ENCODE data around the gene PLG. TPM values are rescaled to one million over a fixed set of nuclear protein-coding genes. Genes with fewer than 3 reads are reported as not detected.
"Not testable (repeated sequence)": the region's sequence is repeated elsewhere in the genome, so short reads cannot be mapped to it uniquely, and the experiment has no call there.

Gene PLG
- total RNA-seq, 1 experiment from 2014 or later = 0.57 TPM

- BruUV-seq (replicated peaks) = no TSS peak
- intact Hi-C loops (cut with micrococcal nuclease; ENCODE audit: unreplicated experiment) = no loop called here
- Histone ChIP-seq H3K9me3 (ENCODE audit: control insufficient read depth, insufficient read depth, low read depth, low read length) (peaks cover 3% of the 10 kb centered on the region; the same call in 1 of the 2 replicates), H3K27me3 (ENCODE audit: control insufficient read depth, insufficient read depth, low read length) (no peaks in the 10 kb centered on the region), H3K27ac (ENCODE audit: low read length) (no peak overlapping the region), H3K4me3 (ENCODE audit: low read depth in 2 of 2, low read length in 2 of 2) (no peak overlapping the region), H3K4me1 (ENCODE audit: control insufficient read depth, insufficient read depth, low read length) (no peaks in the 10 kb centered on the region), H3K36me3 (ENCODE audit: control insufficient read depth, insufficient read depth, low read length) (no peaks in the 10 kb centered on the region)
- ATAC-seq = peak; percentile 76
- CTCF ChIA-PET = interaction anchor here (0.6 to 1.0 kb wide), 3 partner anchors 17 to 614 kb away, joined by 3 to 4 read pairs (median 3); no protein-coding TSS in a partner anchor
- DNase-seq (ENCODE audit: low read depth, low spot score) = no peak
- TF ChIP-seq POLR2AphosphoS5 (IDR thresholded peaks at IDR 0.05; ENCODE audit: low read depth, low read length) = no peak
- TF ChIP-seq CTCF (IDR thresholded peaks at IDR 0.05) = peak; percentile 79
- no peak for TF ChIP-seq REST (IDR thresholded peaks at IDR 0.05; ENCODE audit: insufficient read depth in 1 of 2, low read depth in 2 of 2, low read length in 1 of 2)
- TF ChIP-seq SIN3A (IDR thresholded peaks at IDR 0.05; ENCODE audit: borderline replicate concordance, insufficient read depth, low read depth, low read length) = no peak
- no peak for TF ChIP-seq TCF7L2 (IDR thresholded peaks at IDR 0.05; ENCODE audit: low read depth, low read length)
- in situ Hi-C loops (cut with HindIII; ENCODE audit: low pct_unique_long_range_greater_than_20kb, low sequenced_read_pairs) = no loop called here
- POLR2A ChIA-PET = no interaction called here
Observed at GRCh38 chr6:160750276-160750689, 48.2 kb downstream of the PLG start.

GRCh38 chr6:160753211-160753610, 51.2 kb downstream of the PLG start:
- H3K27me3 ChIP-seq (ENCODE audit: control insufficient read depth, insufficient read depth, low read length); BruUV-seq (replicated peaks); H3K27ac ChIP-seq (ENCODE audit: low read length); H3K4me3 ChIP-seq (ENCODE audit: low read depth in 2 of 2, low read length in 2 of 2); H3K4me1 ChIP-seq (ENCODE audit: control insufficient read depth, insufficient read depth, low read length); H3K9me3 ChIP-seq (ENCODE audit: control insufficient read depth, insufficient read depth, low read depth, low read length); in situ Hi-C loops (cut with HindIII; ENCODE audit: low pct_unique_long_range_greater_than_20kb, low sequenced_read_pairs); POLR2A ChIA-PET; intact Hi-C loops (cut with micrococcal nuclease; ENCODE audit: unreplicated experiment); H3K36me3 ChIP-seq (ENCODE audit: control insufficient read depth, insufficient read depth, low read length); CTCF ChIA-PET; DNase-seq (ENCODE audit: low read depth, low spot score); ATAC-seq: not testable (repeated sequence)

GRCh38 chr6:160755165-160755564, 53.1 kb downstream of the PLG start:
- ChIA-PET CTCF (no interaction called here), POLR2A (no interaction called here)
- ATAC-seq (no peak), DNase-seq (ENCODE audit: low read depth, low spot score) (no peak)
- in situ Hi-C loops (cut with HindIII; ENCODE audit: low pct_unique_long_range_greater_than_20kb, low sequenced_read_pairs) = no loop called here
- H3K4me1 ChIP-seq (ENCODE audit: control insufficient read depth, insufficient read depth, low read length) = no peaks in the 10 kb centered on the region
- no TSS peak for BruUV-seq (replicated peaks)
- H3K27ac ChIP-seq (ENCODE audit: low read length) = no peak overlapping the region
- no peak overlapping the region for H3K4me3 ChIP-seq (ENCODE audit: low read depth in 2 of 2, low read length in 2 of 2)
- no peaks in the 10 kb centered on the region for H3K36me3 ChIP-seq (ENCODE audit: control insufficient read depth, insufficient read depth, low read length)
- H3K27me3 ChIP-seq (ENCODE audit: control insufficient read depth, insufficient read depth, low read length) = no peaks in the 10 kb centered on the region
- TF ChIP-seq REST (IDR thresholded peaks at IDR 0.05; ENCODE audit: insufficient read depth in 1 of 2, low read depth in 2 of 2, low read length in 1 of 2) = 0 out of 4 replicates have a peak, but pooled peaks of 1 of the 2 experiments have one; percentile 29
- no peak for TF ChIP-seq POLR2AphosphoS5 (IDR thresholded peaks at IDR 0.05; ENCODE audit: low read depth, low read length)
- H3K9me3 ChIP-seq (ENCODE audit: control insufficient read depth, insufficient read depth, low read depth, low read length) = no peaks in the 10 kb centered on the region
- intact Hi-C loops (cut with micrococcal nuclease; ENCODE audit: unreplicated experiment) = no loop called here

Measured in Panc1 (cell line).